Spleen (tissue), 11 donors: Measurements from ENCODE around the gene CCDC175. TPM values are rescaled to one million over a fixed set of nuclear protein-coding genes. Genes with fewer than 3 reads are reported as not detected.
A peak's percentile ranks its signal among the peaks of the same experiment; 100 is the strongest.

Experiments
- DNase-seq: peaks from one replicate; pipeline ENCODE4 v3.0.0-alpha.2; 2020
- H3K27ac ChIP-seq, 8 donors: fragments of 200-600 bp; sonication (generic) in 7 of 8; 1 replicate in 4 of 8; 2 replicates in 4 of 8; pipeline versions ENCODE4 v1.5.0 to v1.8.0; 2016 to 2021; ENCODE audit warnings: inconsistent platforms in 4 of 8, mild to moderate bottlenecking in 4 of 8, moderate library complexity in 1 of 8
- H3K27me3 ChIP-seq, 7 donors: fragments of 200-600 bp; sonication (generic) in 6 of 7; replicated peaks in 1 of 7; 1 replicate in 4 of 7; 2 replicates in 3 of 7; pipeline versions ENCODE4 v1.5.0 to v1.8.0; 2016 to 2021; ENCODE audit warnings: inconsistent platforms in 3 of 7, mild to moderate bottlenecking in 1 of 7
- H3K36me3 ChIP-seq, 6 donors: fragments of 200-600 bp; sonication (generic) in 5 of 6; 1 replicate in 4 of 6; 2 replicates in 2 of 6; pipeline versions ENCODE4 v1.5.0 to v1.8.0; 2016 to 2021; ENCODE audit warnings: inconsistent platforms in 2 of 6
- H3K4me1 ChIP-seq, 6 donors: fragments of 200-600 bp; sonication (generic) in 5 of 6; 1 replicate in 3 of 6; 2 replicates in 3 of 6; pipeline versions ENCODE4 v1.5.0 to v1.8.0; 2016 to 2021; ENCODE audit warnings: inconsistent platforms in 3 of 6
- H3K4me3 ChIP-seq, 8 donors: fragments of 200-600 bp; sonication (generic) in 7 of 8; 1 replicate in 4 of 8; 2 replicates in 4 of 8; pipeline versions ENCODE4 v1.5.0 to v1.8.0; 2016 to 2021; ENCODE audit warnings: inconsistent platforms in 4 of 8, mild to moderate bottlenecking in 4 of 8, moderate library complexity in 2 of 8
- H3K9me3 ChIP-seq, 8 donors: fragments of 200-600 bp; sonication (generic) in 7 of 8; 1 replicate in 4 of 8; 2 replicates in 4 of 8; pipeline versions ENCODE4 v1.5.0 to v1.8.0; 2016 to 2021; ENCODE audit warnings: inconsistent platforms in 4 of 8
- CTCF ChIP-seq, 11 experiments: fragments of 200-600 bp in 7 of 11; fragments of 450-650 bp in 4 of 11; sonication (generic) in 4 of 11; IDR thresholded peaks in 8 of 11; conservative IDR thresholded peaks in 3 of 11; 1 replicate in 7 of 11; 2 replicates in 4 of 11; pipeline versions ENCODE4 v1.4.0 to v1.8.0; 2016 to 2021; ENCODE audit warnings: antibody characterized with exemption in 11 of 11, inconsistent platforms in 4 of 11, mild to moderate bottlenecking in 1 of 11
- POLR2A ChIP-seq, 3 donors: fragments of 450-650 bp; IDR thresholded peaks; one replicate each; pipeline ENCODE4 v1.5.1; 2017; ENCODE audit warnings: antibody characterized with exemption in 3 of 3, mild to moderate bottlenecking in 1 of 3
- POLR2AphosphoS5 ChIP-seq, 3 donors: sonication (generic); formaldehyde crosslinking; IDR thresholded peaks; one replicate each; pipeline ENCODE4 v1.5.1; 2017; ENCODE audit warnings: antibody characterized with exemption in 3 of 3
- WGBS, 5 donors: extraction: QIAGEN DNeasy Blood & Tissue Kit in 3 of 5; methylation state at CpG; one replicate each; pipeline versions ENCODE4 v1.1.5 to v1.1.7; 2013 to 2018; 5-methylcytosine and 5-hydroxymethylcytosine counted together
- intact Hi-C: fragments of 100-400 bp; cut with DNase I; formaldehyde crosslinking; loops from one replicate; pipeline ENCODE4 v1.15.0; 2023; ENCODE audit warnings: low total_unique reads
- polyA plus RNA-seq, 3 donors: library from polyadenylated mRNA; stranded (reverse); fragments of 200-250 nt; gene quantifications; one replicate each; pipeline ENCODE4 v1.2.1, GENCODE V29; 2013
- total RNA-seq, 7 donors: library from RNA; depleted of rRNA in 3 of 7; stranded (reverse); fragments of >200 nt in 3 of 7; fragmentation: NEBNext Ultra II Directional in 4 of 7; extraction: Animal tissue kit (Norgen Biotek cat#: 25700) in 4 of 7; gene quantifications; one replicate each; pipeline versions ENCODE4 v1.1.0 to v1.2.1, GENCODE V29; 2016 to 2021
- donor health status: healthy with polysubstance abuse.
- donor health status: DM: no; HTN: no; CAD: no; lungs with moderate emphysema.
- donor health status: DM: no; HTN: no; CAD: no.
- donor health status: Bipolar disorder and iron deficiency.
- donor health status: healthy.
- donor health status: DM: no; HTN: no; CAD: no.
- donor health status: DM: yes; HTN: yes; CAD: no.

CCDC175 gene
- total and polyA plus RNA-seq, 10 donors, result 0.34 to 1.9 (median 0.43) TPM; not detected in 5

DNA sequence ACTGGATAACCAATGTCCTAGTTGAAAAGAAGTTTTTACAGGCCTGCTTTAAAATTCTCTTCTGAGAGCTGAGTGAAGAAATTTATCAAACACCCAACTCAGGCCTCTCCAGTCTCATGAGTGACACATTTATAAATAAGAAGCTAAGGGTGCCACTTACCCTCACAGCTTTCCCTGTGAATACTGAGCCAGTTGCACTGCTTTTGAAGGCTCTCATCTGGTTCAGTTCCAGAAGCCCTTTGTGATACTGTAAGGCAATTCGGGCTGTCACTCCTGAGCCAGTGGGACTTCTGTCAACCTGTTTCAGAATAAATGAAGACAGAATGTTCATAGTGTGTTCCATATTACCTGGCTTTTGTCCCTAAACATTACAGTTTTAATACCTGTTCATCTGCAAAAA, 100.9 kb downstream of the CCDC175 start:
- 93 to 100% (median 99%) methylated on average over 1 of the region's 1 CpG for whole genome bisulfite sequencing, 5 donors
- H3K36me3 ChIP-seq, result peaks cover 0 to 79% (median 34%) of the 10 kb centered on the region in 6 donors
- peaks cover 0 to 12% (median 7%) of the 10 kb centered on the region in 6 donors for H3K4me1 ChIP-seq
- no peak for DNase-seq
- no peaks in the 10 kb centered on the region for H3K9me3 ChIP-seq
- H3K4me3 ChIP-seq, result no peak overlapping the region
- TF ChIP-seq POLR2AphosphoS5 (IDR thresholded peaks at IDR 0.05), result no peak
- TF ChIP-seq POLR2A (IDR thresholded peaks at IDR 0.05), result no peak
- TF ChIP-seq CTCF (IDR thresholded peaks at IDR 0.05 in 8 of 11, conservative IDR thresholded peaks at IDR 0.05 in 3 of 11), result no peak
- H3K27me3 ChIP-seq, result no peaks in the 10 kb centered on the region
- H3K27ac ChIP-seq, result no peak overlapping the region
- intact Hi-C loops, result no loop called here

GRCh38 chr14:59474172-59474571, 102.4 kb downstream of the CCDC175 start:
- H3K27me3 ChIP-seq, result no peaks in the 10 kb centered on the region
- no peak overlapping the region for H3K27ac ChIP-seq
- DNase-seq, result no peak
- H3K4me1 ChIP-seq, result no peaks in the 10 kb centered on the region
- H3K36me3 ChIP-seq, result peaks cover 0 to 87% (median 34%) of the 10 kb centered on the region in 6 donors
- TF ChIP-seq CTCF (IDR thresholded peaks at IDR 0.05 in 8 of 11, conservative IDR thresholded peaks at IDR 0.05 in 3 of 11) (no peak), POLR2A (IDR thresholded peaks at IDR 0.05) (no peak), POLR2AphosphoS5 (IDR thresholded peaks at IDR 0.05) (no peak)
- H3K4me3 ChIP-seq, result no peak overlapping the region
- 84 to 86% (median 86%) methylated on average over 1 of the region's 1 CpG for WGBS, 5 donors
- intact Hi-C loops, result no loop called here
- H3K9me3 ChIP-seq, result no peaks in the 10 kb centered on the region

DNA sequence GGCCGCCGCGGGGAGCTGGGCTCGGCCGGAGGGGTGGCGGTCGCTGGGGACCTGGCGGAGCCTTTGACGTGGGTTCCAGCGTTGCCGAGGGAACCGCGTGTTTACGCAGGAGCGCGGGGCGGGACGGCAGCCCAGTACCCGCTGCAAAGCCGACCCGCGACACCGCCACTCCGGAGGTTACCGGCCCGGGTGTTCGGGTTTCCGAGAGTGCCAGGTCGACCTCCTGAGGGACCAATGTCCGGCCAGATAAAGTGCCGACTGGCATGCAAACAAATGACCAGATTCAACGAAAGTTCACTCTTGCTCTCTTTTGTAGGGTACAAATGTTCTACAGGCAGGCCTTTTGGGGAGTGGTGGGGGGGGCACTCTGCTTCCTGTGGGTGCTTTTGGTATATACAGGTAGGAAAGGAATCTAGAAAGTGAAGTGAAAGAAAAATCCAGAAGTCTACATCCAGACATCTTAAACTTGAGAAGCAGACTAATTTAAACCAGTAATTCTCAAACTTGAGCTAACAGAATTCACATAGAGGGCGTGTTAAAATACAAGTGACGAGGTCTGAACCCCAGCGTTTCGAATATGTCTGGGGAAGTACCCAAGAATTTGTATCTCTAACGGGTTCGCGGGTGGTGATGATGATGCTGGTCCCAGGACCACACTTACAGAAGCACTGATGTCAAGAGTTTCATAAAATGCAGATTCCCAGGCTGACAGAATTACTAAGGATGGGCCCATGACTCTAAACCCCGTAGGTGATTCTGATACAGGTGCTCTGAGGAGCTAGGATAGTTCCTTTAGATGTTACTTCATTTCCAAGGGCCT, 111.1 kb downstream of the CCDC175 start, which contains the start of gene GPR135:
Gene GPR135 (minus strand): TSS at position 65 of the 820 bp plus-strand sequence. CDS start 154 bp downstream, outside the sequence.
- peak within 1 kb of the TSS in 7 of 8 donors; percentile 4 to 67 (median 46) for H3K27ac ChIP-seq
- peaks cover 0 to 23% (median 0%) of the 10 kb centered on the region in 7 donors for H3K27me3 ChIP-seq
- TF ChIP-seq POLR2AphosphoS5 (IDR thresholded peaks at IDR 0.05) (peak in 1 of 3 donors; percentile 39), POLR2A (IDR thresholded peaks at IDR 0.05) (no peak)
- DNase-seq, result peak; percentile 86
- H3K36me3 ChIP-seq, result peaks cover 0 to 9% (median 0%) of the 10 kb centered on the region in 6 donors
- peaks cover 7 to 21% (median 10%) of the 10 kb centered on the region in 6 donors for H3K4me1 ChIP-seq
- intact Hi-C loops, result no loop called here
- no peaks in the 10 kb centered on the region for H3K9me3 ChIP-seq
- peak within 1 kb of the TSS; percentile 57 to 91 (median 64) for H3K4me3 ChIP-seq
- 19 to 29% (median 21%) methylated on average over 26 to 40 of the region's 40 CpGs for WGBS, 5 donors

DNA sequence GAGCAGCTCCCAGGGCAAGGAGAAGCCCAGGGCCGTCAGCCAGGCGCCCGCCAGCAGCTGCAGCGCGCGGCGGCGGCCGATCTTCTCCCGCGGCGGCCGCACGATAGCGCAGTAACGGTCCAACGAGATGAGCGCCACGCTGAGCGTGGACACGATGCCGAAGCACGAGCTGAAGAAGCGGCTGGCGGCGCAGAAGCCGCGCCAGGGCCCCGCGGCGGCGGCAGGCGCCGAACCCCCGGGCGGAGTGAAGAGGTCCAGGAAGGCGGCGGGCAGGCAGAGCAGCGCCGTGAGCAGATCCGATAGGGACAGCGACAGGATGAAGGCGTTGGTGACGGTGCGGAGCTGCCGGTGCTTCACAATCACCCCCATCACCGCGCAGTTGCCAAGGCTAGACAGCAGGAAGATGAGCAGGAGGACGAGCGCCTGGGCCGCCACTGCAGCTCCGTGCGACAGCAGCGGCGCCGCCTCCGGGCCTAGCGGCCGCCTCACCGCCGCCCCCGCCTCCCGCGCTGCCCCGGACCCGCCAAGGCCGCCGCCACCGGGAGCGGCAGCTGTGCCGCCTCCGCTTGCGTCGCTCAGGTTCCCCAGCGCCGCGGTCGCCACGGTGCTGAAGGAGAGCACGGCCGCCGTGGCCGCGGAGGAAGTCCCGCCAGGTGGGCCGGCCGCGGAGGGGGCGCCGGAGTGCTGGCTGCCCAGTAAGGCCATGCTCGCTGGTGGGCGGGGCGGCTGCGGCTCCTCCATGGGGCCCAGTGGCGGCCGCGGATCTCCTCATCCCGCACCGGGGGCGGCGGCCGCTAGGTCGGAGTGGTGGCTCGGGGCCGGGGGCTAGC, 111.9 kb downstream of the CCDC175 start:
- no peak for TF ChIP-seq POLR2A (IDR thresholded peaks at IDR 0.05)
- TF ChIP-seq POLR2AphosphoS5 (IDR thresholded peaks at IDR 0.05), result peak in 1 of 3 donors; percentile 58
- 0 to 1% (median 0%) methylated on average over 1 to 105 of the region's 105 CpGs for WGBS, 5 donors
- H3K36me3 ChIP-seq, result peaks cover 0 to 6% (median 0%) of the 10 kb centered on the region in 6 donors
- H3K27ac ChIP-seq, result peak overlapping the region in 7 of 8 donors; percentile 4 to 67 (median 46)
- H3K9me3 ChIP-seq, result no peaks in the 10 kb centered on the region
- H3K4me3 ChIP-seq, result peak overlapping the region; percentile 57 to 91 (median 64)
- H3K27me3 ChIP-seq, result peaks cover 0 to 23% (median 0%) of the 10 kb centered on the region in 7 donors
- peaks cover 7 to 21% (median 10%) of the 10 kb centered on the region in 6 donors for H3K4me1 ChIP-seq
- DNase-seq, result peak; percentile 92
- intact Hi-C loops, result no loop called here
